Measurements from ENCODE around the gene PTPRE.
A peak's percentile ranks its signal among the peaks of the same experiment; 100 is the strongest.

Gene PTPRE

GRCh38 chr10:127912607-127913367 is 5.9 kb downstream of the PTPRE start:
- Histone ChIP-seq H3K9me3 (ENCODE audit: control insufficient read depth in 2 of 2, low read length in 2 of 2) (no peaks in the 10 kb centered on the region), H3K27ac (ENCODE audit: low read depth in 2 of 2, low read length in 2 of 2) (no peak overlapping the region), H3K9ac (ENCODE audit: low read depth in 1 of 2, low read length in 2 of 2) (no peak overlapping the region), H3K27me3 (ENCODE audit: control insufficient read depth in 2 of 2, insufficient read depth in 2 of 2, low read length in 2 of 2) (peaks cover 0 to 3% of the 10 kb centered on the region in 2 donors), H3K4me1 (ENCODE audit: control insufficient read depth in 2 of 2, insufficient read depth in 2 of 2, low read length in 2 of 2) (peaks cover 10 to 15% of the 10 kb centered on the region in 2 donors), H3K36me3 (ENCODE audit: control insufficient read depth in 2 of 2, insufficient read depth in 2 of 2, low read length in 2 of 2) (peaks cover 0 to 2% of the 10 kb centered on the region in 2 donors), H3K4me3 (ENCODE audit: low read length in 2 of 2) (no peak overlapping the region)

GRCh38 chr10:127913368-127913759 is 6.5 kb downstream of the PTPRE start:
- H3K9me3 ChIP-seq (ENCODE audit: control insufficient read depth in 2 of 2, low read length in 2 of 2), result no peaks in the 10 kb centered on the region
- no peak overlapping the region for H3K27ac ChIP-seq (ENCODE audit: low read depth in 2 of 2, low read length in 2 of 2)
- H3K4me1 ChIP-seq (ENCODE audit: control insufficient read depth in 2 of 2, insufficient read depth in 2 of 2, low read length in 2 of 2), result peaks cover 7 to 9% of the 10 kb centered on the region in 2 donors
- H3K9ac ChIP-seq (ENCODE audit: low read depth in 1 of 2, low read length in 2 of 2), result no peak overlapping the region
- no peak overlapping the region for H3K4me3 ChIP-seq (ENCODE audit: low read length in 2 of 2)
- peaks cover 0 to 3% of the 10 kb centered on the region in 2 donors for H3K27me3 ChIP-seq (ENCODE audit: control insufficient read depth in 2 of 2, insufficient read depth in 2 of 2, low read length in 2 of 2)
- H3K36me3 ChIP-seq (ENCODE audit: control insufficient read depth in 2 of 2, insufficient read depth in 2 of 2, low read length in 2 of 2), result peaks cover 0 to 2% of the 10 kb centered on the region in 2 donors

- Histone ChIP-seq H3K36me3 (ENCODE audit: control insufficient read depth in 2 of 2, insufficient read depth in 2 of 2, low read length in 2 of 2) (peaks cover 0 to 2% of the 10 kb centered on the region in 2 donors), H3K4me3 (ENCODE audit: low read length in 2 of 2) (no peak overlapping the region), H3K9me3 (ENCODE audit: control insufficient read depth in 2 of 2, low read length in 2 of 2) (no peaks in the 10 kb centered on the region), H3K4me1 (ENCODE audit: control insufficient read depth in 2 of 2, insufficient read depth in 2 of 2, low read length in 2 of 2) (peaks cover under 1 to 6% of the 10 kb centered on the region in 2 donors), H3K9ac (ENCODE audit: low read depth in 1 of 2, low read length in 2 of 2) (no peak overlapping the region), H3K27me3 (ENCODE audit: control insufficient read depth in 2 of 2, insufficient read depth in 2 of 2, low read length in 2 of 2) (no peaks in the 10 kb centered on the region), H3K27ac (ENCODE audit: low read depth in 2 of 2, low read length in 2 of 2) (no peak overlapping the region)
These were observed 8.4 kb downstream of the PTPRE start for GRCh38 chr10:127915324-127915723.

GRCh38 chr10:127916826-127917225 is 9.9 kb downstream of the PTPRE start:
- Histone ChIP-seq H3K27ac (ENCODE audit: low read depth in 2 of 2, low read length in 2 of 2) (no peak overlapping the region), H3K9ac (ENCODE audit: low read depth in 1 of 2, low read length in 2 of 2) (no peak overlapping the region), H3K4me1 (ENCODE audit: control insufficient read depth in 2 of 2, insufficient read depth in 2 of 2, low read length in 2 of 2) (peaks cover 2 to 4% of the 10 kb centered on the region in 2 donors), H3K36me3 (ENCODE audit: control insufficient read depth in 2 of 2, insufficient read depth in 2 of 2, low read length in 2 of 2) (peaks cover 0 to 2% of the 10 kb centered on the region in 2 donors), H3K4me3 (ENCODE audit: low read length in 2 of 2) (no peak overlapping the region), H3K27me3 (ENCODE audit: control insufficient read depth in 2 of 2, insufficient read depth in 2 of 2, low read length in 2 of 2) (no peaks in the 10 kb centered on the region), H3K9me3 (ENCODE audit: control insufficient read depth in 2 of 2, low read length in 2 of 2) (no peaks in the 10 kb centered on the region)

- Histone ChIP-seq H3K27ac (ENCODE audit: low read depth in 2 of 2, low read length in 2 of 2) (no peak overlapping the region), H3K4me1 (ENCODE audit: control insufficient read depth in 2 of 2, insufficient read depth in 2 of 2, low read length in 2 of 2) (peaks cover 2 to 4% of the 10 kb centered on the region in 2 donors)
These were observed 11.7 kb downstream of the PTPRE start for GRCh38 chr10:127918572-127918971.

GRCh38 chr10:127919418-127920271 is 12.7 kb downstream of the PTPRE start:
- H3K9me3 ChIP-seq (ENCODE audit: control insufficient read depth in 2 of 2, low read length in 2 of 2), result no peaks in the 10 kb centered on the region
- no peak overlapping the region for H3K4me3 ChIP-seq (ENCODE audit: low read length in 2 of 2)
- H3K9ac ChIP-seq (ENCODE audit: low read depth in 1 of 2, low read length in 2 of 2), result no peak overlapping the region
- H3K36me3 ChIP-seq (ENCODE audit: control insufficient read depth in 2 of 2, insufficient read depth in 2 of 2, low read length in 2 of 2), result peaks cover 0 to 2% of the 10 kb centered on the region in 2 donors
- H3K27ac ChIP-seq (ENCODE audit: low read depth in 2 of 2, low read length in 2 of 2), result peak overlapping the region; percentile 26 to 28
- no peaks in the 10 kb centered on the region for H3K27me3 ChIP-seq (ENCODE audit: control insufficient read depth in 2 of 2, insufficient read depth in 2 of 2, low read length in 2 of 2)
- H3K4me1 ChIP-seq (ENCODE audit: control insufficient read depth in 2 of 2, insufficient read depth in 2 of 2, low read length in 2 of 2), result peaks cover 2 to 4% of the 10 kb centered on the region in 2 donors

More at GRCh38 chr10:127918572-127918971, 11.7 kb downstream of the PTPRE start:
- Histone ChIP-seq H3K9ac (ENCODE audit: low read depth in 1 of 2, low read length in 2 of 2) (no peak overlapping the region), H3K9me3 (ENCODE audit: control insufficient read depth in 2 of 2, low read length in 2 of 2) (no peaks in the 10 kb centered on the region), H3K27me3 (ENCODE audit: control insufficient read depth in 2 of 2, insufficient read depth in 2 of 2, low read length in 2 of 2) (no peaks in the 10 kb centered on the region), H3K36me3 (ENCODE audit: control insufficient read depth in 2 of 2, insufficient read depth in 2 of 2, low read length in 2 of 2) (peaks cover 0 to 2% of the 10 kb centered on the region in 2 donors), H3K4me3 (ENCODE audit: low read length in 2 of 2) (no peak overlapping the region)

- Histone ChIP-seq H3K36me3 (ENCODE audit: control insufficient read depth in 2 of 2, insufficient read depth in 2 of 2, low read length in 2 of 2) (peaks cover 0 to 2% of the 10 kb centered on the region in 2 donors), H3K4me3 (ENCODE audit: low read length in 2 of 2) (no peak overlapping the region), H3K9me3 (ENCODE audit: control insufficient read depth in 2 of 2, low read length in 2 of 2) (no peaks in the 10 kb centered on the region), H3K27ac (ENCODE audit: low read depth in 2 of 2, low read length in 2 of 2) (peak overlapping the region; percentile 26 to 28), H3K27me3 (ENCODE audit: control insufficient read depth in 2 of 2, insufficient read depth in 2 of 2, low read length in 2 of 2) (no peaks in the 10 kb centered on the region), H3K9ac (ENCODE audit: low read depth in 1 of 2, low read length in 2 of 2) (no peak overlapping the region), H3K4me1 (ENCODE audit: control insufficient read depth in 2 of 2, insufficient read depth in 2 of 2, low read length in 2 of 2) (peaks cover 2 to 4% of the 10 kb centered on the region in 2 donors)
These were observed 13.6 kb downstream of the PTPRE start for GRCh38 chr10:127920306-127921074.

- no peak overlapping the region for H3K9ac ChIP-seq (ENCODE audit: low read depth in 1 of 2, low read length in 2 of 2)
- H3K4me3 ChIP-seq (ENCODE audit: low read length in 2 of 2), result no peak overlapping the region
- no peak overlapping the region for H3K27ac ChIP-seq (ENCODE audit: low read depth in 2 of 2, low read length in 2 of 2)
- no peaks in the 10 kb centered on the region for H3K9me3 ChIP-seq (ENCODE audit: control insufficient read depth in 2 of 2, low read length in 2 of 2)
- peaks cover 0 to 2% of the 10 kb centered on the region in 2 donors for H3K36me3 ChIP-seq (ENCODE audit: control insufficient read depth in 2 of 2, insufficient read depth in 2 of 2, low read length in 2 of 2)
- peaks cover 2 to 4% of the 10 kb centered on the region in 2 donors for H3K4me1 ChIP-seq (ENCODE audit: control insufficient read depth in 2 of 2, insufficient read depth in 2 of 2, low read length in 2 of 2)
- H3K27me3 ChIP-seq (ENCODE audit: control insufficient read depth in 2 of 2, insufficient read depth in 2 of 2, low read length in 2 of 2), result no peaks in the 10 kb centered on the region
These were observed 14.3 kb downstream of the PTPRE start for GRCh38 chr10:127921075-127921752.

GRCh38 chr10:127921753-127922145 is 14.8 kb downstream of the PTPRE start:
- Histone ChIP-seq H3K9ac (ENCODE audit: low read depth in 1 of 2, low read length in 2 of 2) (no peak overlapping the region), H3K4me1 (ENCODE audit: control insufficient read depth in 2 of 2, insufficient read depth in 2 of 2, low read length in 2 of 2) (peaks cover 2 to 4% of the 10 kb centered on the region in 2 donors), H3K4me3 (ENCODE audit: low read length in 2 of 2) (no peak overlapping the region), H3K36me3 (ENCODE audit: control insufficient read depth in 2 of 2, insufficient read depth in 2 of 2, low read length in 2 of 2) (peaks cover 0 to 2% of the 10 kb centered on the region in 2 donors), H3K9me3 (ENCODE audit: control insufficient read depth in 2 of 2, low read length in 2 of 2) (no peaks in the 10 kb centered on the region), H3K27me3 (ENCODE audit: control insufficient read depth in 2 of 2, insufficient read depth in 2 of 2, low read length in 2 of 2) (no peaks in the 10 kb centered on the region), H3K27ac (ENCODE audit: low read depth in 2 of 2, low read length in 2 of 2) (peak overlapping the region in 1 of 2 donors; percentile 24)
